ENCODE measurements around the gene STMN3. TPM values are rescaled to one million over a fixed set of nuclear protein-coding genes. Genes with fewer than 3 reads are reported as not detected.

Gene STMN3
- total and polyA plus RNA-seq, 10 of the 15 experiments (the other 5 are each of a cell fraction or from before 2014, with no cell fraction given) = 0.09 to 3.6 (median 1.4) TPM; not detected in 1

- Histone ChIP-seq H3K9ac (ENCODE audit: control insufficient read depth, insufficient read depth, low read length) (no peak overlapping the region), H3K27me3 (replicated peaks in 1 of 2; ENCODE audit: control insufficient read depth in 2 of 2, insufficient read depth in 2 of 2, low read length in 1 of 2) (no peaks in the 10 kb centered on the region), H3K9me3 (replicated peaks; ENCODE audit: control insufficient read depth, insufficient read depth, low read length) (no peaks in the 10 kb centered on the region), H3K4me3 (no peak overlapping the region), H3K79me2 (ENCODE audit: control insufficient read depth, insufficient read depth, low read length) (no peaks in the 10 kb centered on the region), H3K27ac (ENCODE audit: control insufficient read depth, insufficient read depth) (no peak overlapping the region), H3K4me1 (ENCODE audit: control insufficient read depth, insufficient read depth, low read length) (no peaks in the 10 kb centered on the region), H3K36me3 (ENCODE audit: control insufficient read depth in 2 of 2, insufficient read depth in 2 of 2, low read length in 1 of 2) (no peaks in the 10 kb centered on the region), H4K20me1 (ENCODE audit: control insufficient read depth, insufficient read depth) (no peaks in the 10 kb centered on the region), H2AFZ (ENCODE audit: control insufficient read depth, low read depth, low read length) (no peak overlapping the region), H3K4me2 (ENCODE audit: control insufficient read depth, insufficient read depth) (no peak overlapping the region)
- TF ChIP-seq POLR2A (IDR thresholded peaks at IDR 0.05; ENCODE audit: low read depth, low read length) (peak; percentile 1; the same call in 1 of the 2 replicates), BCLAF1 (IDR thresholded peaks at IDR 0.05) (no peak), GABPA (IDR thresholded peaks at IDR 0.05; ENCODE audit: low read depth) (no peak)
- RAD21 ChIA-PET (ENCODE audit: unreplicated experiment) = no interaction called here
- in situ Hi-C loops (cut with MboI) = no loop called here
- POLR2A ChIA-PET = no interaction called here
- intact Hi-C loops (cut with micrococcal nuclease; ENCODE audit: unreplicated experiment) = no loop called here
- SMC1A ChIA-PET (ENCODE audit: uncharacterized antibody, unreplicated experiment) = no interaction called here
- no TSS peak for BruUV-seq (replicated peaks)
- CTCF ChIA-PET = no interaction called here
- no peak for FAIRE-seq
- no peak for DNase-seq (ENCODE audit: low read depth, low spot score)
- no peak for ATAC-seq
- 84% methylated on average over 25 of the region's 40 CpGs for WGBS (ENCODE audit: insufficient coverage, insufficient replicate concordance, low lambda C conversion rate, missing lambda C conversion rate)
These were observed 37.0 kb upstream of the STMN3 start for GRCh38 chr20:63690003-63690897.
